ENCODE results near the gene TRMT61A.
"Not testable (repeated sequence)": the region's sequence is repeated elsewhere in the genome, so short reads cannot be mapped to it uniquely, and the experiment has no call there.

The TRMT61A gene

DNA sequence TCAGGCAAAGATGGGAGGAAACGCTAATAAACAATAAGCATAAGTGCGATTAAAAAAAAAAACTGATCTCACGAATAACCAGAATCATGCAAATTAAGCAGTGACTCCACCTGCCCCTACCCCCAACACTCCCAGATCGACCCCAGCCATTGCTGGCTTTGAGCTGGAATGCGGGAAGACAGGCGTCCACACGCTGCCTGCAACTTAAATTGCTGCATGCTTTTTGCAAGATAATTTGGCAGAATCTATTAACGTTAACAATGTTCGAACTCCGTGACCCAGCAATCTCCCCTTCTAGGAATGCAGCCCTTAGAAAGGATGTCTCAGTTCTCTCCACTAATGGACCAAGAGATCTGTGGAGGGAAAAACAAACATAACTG, 5.4 kb upstream of the TRMT61A start:
- DNase-seq (ENCODE audit: low read depth) = no peak

DNA sequence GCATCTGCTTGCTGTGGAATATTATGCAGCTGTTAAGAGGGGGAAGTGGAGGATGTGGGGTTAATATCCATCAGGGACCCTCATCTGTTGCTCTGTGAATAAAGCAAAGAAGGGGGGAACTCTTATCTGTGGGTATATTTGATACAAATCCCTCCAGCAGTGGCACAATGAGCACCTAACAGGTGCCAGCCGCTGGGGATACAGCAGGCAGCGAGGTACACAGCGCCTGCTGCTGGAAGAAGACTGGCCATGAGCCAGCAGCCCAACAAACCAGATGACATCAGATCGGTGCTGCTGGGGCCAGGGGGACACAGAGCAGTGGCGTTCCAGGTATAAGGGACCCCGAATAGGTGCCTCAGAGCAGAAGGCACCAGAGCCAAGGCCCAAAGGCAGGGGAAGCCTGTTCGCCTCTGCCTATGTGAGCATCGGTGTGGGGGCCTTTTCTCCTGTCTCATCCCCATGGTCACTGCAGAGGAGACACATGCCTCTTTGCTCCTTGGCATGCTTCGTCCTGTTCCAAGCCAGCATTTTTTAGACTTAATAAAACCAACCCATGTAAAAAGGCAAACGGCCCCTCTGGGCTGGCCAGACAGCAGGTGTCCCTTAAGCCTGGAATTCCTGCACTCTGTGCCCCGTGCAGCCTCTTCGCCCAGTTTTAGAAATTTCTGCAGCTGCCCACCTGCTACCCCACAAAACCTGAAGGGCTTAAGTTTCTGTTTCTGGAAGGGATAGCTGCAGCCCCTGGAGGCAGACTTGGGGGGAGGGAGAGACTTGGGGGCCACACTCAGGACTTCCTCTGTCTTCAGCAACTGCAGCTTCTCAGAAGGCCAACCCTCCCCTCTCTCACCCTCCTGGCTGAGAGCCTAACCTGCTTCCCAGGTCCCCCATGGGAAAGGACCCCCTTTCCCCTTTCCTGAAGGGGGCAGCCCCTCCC, 4.7 kb upstream of the TRMT61A start:
- no peak for DNase-seq (ENCODE audit: low read depth)

DNA sequence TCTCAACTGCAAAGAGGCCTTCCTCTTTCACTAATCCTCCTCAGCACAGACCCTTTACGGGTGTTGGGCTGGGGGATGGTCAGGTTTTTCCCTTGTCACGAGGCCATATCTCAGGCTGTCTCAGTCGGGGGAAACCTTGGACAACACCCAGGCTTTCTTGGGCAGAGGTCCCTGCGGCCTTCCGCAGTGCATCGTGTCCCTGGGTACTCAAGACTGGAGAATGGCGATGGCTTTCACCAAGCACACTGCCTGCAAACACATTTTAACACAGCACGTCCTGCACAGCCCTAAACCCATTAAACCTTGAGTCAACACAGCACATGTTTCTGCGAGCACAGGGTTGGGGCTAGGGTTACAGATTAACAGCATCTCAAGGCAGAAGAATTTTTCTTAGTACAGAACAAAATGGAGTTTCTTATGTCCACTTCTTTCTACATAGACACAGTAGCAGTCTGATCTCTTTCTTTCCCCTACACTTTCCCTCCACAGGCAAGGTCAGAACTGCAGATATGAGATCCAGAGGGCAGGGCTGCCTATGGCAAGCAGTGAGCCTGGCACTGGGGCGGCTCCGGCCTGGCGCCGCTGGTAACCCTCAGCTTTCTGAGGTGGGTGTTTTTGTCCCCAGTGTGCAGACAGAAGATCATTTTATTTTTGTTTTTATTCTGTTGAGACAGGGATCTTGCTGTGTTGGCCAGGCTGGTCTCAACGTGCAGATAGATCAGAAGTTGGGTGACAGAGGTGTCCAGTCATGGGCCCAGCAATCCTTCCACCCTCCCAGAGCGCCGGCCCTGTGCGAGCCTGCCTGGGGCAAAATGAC, 3.4 kb upstream of the TRMT61A start:
- DNase-seq (ENCODE audit: low read depth) = not testable (repeated sequence)

DNA sequence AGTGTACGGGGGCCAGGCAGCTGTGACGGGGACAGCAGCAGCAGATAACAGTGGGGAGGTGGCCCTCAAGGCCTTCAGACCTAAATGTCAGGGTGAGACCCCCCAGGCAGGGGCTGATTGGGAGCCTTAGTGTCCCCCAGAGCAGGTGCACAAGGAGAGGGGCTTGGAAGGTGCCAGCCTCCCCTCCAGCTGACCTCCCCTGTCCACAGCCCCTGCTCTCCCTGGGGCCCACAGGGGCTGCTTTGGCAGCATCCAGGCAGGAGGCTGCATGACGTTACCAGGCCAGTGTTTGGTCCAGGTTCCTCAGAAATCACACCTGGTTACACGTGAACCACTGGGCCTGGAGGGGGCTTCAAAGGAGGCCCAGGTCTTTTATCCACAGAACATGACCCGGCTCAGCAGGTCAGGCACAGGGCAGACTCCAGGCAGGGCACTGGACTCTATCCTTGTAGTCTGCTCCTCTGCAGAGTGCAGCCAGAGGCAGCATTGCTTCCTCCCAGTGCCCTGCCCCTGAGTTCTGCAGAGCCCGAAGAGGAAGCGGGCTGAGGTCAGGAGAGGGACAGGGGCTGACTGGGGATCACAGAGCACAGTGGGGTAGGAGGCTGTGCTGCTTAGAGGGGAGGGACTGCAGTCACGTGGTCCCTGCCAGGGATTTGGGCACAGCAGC, 2.6 kb upstream of the TRMT61A start:
- DNase-seq (ENCODE audit: low read depth) = no peak

DNA sequence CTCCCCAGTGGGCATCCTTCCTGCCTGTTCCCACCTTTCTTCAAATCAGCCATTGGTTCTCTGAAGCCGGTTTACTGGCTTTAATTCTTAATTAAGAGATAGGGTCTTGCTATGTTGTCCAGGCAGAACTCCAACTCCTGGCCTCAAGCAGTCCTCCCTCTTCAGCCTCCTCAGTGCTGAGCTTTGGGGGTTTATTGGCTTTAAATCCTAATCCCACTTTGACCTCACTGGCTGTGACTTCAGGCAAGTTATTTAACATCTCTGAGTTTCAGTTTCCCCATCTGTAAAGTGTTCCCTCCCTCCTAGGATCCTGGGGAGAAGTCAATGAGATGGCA, 2.1 kb upstream of the TRMT61A start:
- no peak for DNase-seq (ENCODE audit: low read depth)

DNA sequence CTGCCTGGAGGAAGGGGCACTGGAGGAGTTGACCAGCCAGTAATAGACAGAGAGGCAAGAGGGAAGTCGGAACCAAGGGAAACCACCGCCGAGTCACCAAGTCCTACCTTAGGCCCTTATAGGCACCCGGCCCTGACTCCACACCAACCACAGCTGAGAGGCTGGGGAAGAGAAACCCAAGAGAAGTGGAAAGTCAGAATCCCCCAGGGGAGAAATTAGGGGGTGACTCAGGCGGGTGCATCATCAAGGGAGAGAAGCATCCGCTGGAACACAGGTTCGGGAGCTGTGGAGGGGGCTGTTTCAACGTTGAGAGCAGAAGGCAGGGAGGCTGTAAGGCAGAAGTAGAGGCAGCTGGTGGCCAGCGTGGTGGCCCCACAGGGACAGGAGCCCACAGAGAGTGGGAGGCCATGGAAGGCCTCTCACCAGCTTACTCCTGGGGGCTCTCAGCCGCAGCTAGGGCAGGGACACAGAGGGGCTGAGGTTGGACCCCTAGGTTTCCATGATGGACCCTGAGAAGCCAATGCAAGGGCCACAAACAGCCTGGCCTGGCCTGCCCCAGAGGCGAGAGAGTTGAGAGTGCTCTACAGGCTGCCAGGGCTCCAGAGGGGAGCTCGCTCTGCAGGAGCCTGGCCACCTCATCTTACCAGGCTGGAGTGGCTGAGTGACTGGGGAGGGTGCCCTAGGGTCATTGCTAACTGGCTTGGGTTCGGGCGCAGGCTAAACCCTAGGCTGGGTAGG, 1.4 kb upstream of the TRMT61A start:
- DNase-seq (ENCODE audit: low read depth) = no peak

DNA sequence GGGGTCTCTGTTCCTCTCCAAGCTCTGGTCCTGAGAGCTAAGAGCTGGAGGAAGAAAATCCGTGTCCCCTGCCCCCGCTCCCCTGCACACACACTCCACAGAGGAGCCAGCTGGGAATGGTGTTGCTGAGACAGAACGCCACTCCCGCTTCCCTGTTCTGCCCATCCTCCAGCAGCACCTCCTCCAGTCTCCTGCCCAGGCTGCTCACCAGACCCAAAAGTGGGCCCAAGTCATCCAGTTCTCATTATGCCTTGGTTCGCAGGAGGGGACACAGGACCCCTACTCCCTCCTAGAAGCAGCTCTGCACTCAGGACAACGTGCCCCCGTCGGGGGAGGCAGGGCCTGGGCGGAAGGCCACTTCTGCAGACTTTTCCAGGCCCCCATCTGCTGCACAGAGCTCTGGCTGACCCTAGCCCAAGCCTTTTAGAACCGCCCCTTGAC, 830 bp upstream of the TRMT61A start:
- no peak for DNase-seq (ENCODE audit: low read depth)

DNA sequence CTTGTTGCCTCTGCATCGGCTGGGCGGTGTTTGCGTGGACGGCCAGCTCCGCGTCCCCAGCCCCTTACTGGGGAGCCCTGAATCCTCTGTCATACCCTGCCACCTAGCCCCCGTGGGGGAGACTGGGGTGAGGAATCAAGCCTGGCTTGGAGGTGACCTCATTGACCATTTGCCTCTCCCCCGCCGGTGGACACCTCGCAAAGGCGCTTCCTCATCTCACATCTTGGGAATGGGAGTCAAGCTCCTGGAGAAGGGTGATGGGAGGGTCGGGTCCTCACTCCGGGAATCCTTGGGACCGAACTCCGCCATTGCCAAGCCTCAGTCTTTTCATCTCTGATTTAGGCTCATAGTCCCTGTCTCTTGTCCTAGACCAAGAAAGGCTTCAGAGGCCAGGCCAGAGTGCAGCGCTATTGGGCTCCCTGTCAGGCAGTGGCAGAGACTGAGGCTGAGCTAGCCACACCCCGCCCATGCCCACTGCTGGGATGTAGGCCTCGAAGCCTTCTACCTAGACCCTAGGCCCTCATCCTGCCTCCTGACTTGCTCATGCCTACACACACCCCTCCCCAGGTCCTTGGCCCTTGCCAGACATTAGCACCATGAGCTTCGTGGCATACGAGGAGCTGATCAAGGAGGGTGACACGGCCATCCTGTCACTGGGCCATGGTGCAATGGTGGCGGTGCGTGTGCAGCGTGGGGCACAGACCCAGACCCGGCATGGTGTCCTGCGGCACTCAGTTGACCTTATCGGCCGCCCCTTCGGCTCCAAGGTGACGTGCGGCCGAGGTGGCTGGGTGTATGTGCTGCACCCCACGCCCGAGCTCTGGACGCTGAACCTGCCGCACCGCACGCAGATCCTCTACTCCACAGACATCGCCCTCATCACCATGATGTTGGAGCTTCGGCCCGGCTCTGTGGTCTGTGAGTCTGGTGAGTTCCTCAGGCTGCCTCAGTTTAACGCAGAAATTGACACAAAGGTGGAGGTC, 678 bp downstream of the TRMT61A start:
- no peak for DNase-seq (ENCODE audit: low read depth)

DNA sequence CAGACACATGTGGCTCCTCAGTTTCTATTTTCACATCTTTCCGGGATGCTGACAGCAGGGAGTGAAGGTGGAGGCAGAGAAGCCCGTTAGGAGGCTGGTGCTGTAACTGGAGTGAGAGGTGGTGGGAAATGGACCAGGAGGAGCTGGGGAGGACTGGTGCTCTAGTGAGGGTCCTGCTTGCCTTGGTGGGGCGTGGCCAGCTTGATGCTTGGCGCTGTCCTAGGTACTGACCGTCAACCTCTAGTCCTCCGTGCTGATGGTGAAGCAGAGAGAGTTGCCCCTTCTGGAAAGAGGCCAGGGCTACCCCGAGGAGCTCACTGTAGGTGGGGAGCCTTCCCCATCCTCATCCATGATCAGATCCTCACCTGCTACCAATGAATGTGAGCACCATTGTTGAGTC, 1.4 kb downstream of the TRMT61A start:
- DNase-seq (ENCODE audit: low read depth) = no peak

DNA sequence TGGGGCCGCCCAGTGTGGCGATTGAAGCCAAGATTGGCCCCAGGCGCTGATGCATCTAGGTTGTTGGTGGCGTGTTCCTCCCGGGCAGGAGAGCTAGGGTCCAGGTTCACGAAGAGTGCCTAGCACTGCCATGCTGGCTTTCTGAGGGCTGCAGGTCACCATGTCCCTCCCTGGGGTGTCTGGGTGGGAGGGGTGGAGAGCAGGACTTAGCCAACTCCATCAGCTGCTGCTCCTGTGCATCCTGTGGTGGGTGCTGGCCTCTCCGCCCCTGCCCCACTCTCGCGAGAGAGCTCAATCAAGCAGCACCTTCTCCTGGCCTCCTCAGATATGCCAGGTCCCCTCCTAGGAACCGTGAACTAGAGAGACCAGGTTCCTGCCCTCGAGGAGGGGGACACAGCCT, 1.8 kb downstream of the TRMT61A start:
- no peak for DNase-seq (ENCODE audit: low read depth)

DNA sequence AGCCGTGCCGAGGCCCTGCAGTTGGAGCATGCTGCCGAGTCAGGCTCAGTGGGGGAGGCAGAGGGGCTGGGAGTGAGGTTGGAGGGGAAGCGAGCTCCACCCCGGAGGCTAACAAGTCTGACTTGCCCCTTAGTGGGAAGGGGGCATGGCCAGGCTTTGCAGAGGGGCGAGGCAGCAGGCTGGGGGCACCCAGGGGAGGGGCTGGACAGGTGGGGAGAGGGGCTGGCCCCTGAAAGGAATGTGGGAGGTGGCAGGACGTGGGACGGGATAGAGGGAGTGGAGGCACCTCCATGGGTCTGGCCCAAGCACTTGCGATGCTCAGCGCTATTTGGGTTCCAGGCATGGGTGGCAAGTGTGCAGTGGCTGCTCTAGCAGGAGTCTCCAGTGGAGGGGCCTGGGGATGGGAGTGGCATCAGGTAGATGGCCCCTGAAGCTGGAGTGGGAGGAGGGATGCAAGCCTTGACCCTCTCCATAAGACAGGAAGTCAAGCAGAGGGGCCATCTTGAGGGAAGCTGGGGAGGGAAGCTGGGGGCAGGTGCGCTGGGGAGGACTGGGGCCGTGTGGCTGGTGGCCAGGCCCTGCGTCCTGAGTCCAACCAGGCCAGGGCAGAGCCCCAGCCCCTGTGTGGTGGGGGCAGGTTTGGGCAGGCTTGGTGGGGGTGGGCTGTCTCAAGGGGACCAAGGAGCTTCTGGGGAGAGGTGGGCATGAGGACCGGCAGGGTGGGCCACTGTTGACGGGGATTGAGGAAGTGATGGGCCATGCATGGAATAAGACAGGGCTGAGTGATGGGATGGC, 2.6 kb downstream of the TRMT61A start:
- no peak for DNase-seq (ENCODE audit: low read depth)

DNA sequence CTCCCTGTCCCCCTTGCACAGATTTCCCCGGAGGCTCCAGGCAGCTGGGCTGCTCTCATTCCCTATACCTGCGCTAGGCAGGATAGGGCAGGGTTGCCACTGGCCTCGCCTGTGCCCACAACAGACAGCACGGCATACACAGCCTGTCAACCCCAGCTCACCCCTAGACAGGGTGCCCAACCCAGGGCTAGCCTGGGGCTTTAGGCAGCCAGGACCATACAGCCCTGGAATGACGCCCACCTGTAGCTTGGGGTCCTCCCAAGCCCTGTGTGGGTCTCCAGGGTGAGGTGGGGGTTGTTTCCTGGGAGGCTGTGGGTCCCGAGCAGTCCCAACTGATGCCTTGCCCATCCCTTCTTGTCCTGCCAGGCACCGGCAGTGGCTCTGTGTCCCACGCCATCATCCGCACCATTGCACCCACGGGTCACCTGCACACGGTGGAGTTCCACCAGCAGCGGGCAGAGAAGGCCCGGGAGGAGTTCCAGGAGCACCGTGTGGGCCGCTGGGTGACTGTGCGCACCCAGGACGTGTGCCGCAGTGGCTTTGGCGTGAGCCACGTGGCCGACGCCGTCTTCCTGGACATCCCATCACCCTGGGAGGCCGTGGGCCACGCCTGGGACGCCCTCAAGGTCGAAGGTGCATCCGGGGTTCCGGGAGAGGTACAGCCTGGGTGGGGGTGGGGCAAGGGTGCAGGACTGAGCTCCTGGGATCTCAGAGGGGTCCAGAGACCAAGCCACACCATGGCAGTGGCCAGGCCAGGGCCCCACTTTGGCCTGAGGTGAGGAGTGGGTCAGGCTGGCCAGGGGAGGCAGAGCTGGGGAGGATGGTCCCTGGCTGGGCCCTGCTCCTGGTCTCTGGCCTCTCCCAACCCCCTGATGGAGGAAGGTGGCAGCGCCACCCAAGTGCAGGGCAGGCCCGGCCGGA, 3.5 kb downstream of the TRMT61A start:
- no peak for DNase-seq (ENCODE audit: low read depth)

DNA sequence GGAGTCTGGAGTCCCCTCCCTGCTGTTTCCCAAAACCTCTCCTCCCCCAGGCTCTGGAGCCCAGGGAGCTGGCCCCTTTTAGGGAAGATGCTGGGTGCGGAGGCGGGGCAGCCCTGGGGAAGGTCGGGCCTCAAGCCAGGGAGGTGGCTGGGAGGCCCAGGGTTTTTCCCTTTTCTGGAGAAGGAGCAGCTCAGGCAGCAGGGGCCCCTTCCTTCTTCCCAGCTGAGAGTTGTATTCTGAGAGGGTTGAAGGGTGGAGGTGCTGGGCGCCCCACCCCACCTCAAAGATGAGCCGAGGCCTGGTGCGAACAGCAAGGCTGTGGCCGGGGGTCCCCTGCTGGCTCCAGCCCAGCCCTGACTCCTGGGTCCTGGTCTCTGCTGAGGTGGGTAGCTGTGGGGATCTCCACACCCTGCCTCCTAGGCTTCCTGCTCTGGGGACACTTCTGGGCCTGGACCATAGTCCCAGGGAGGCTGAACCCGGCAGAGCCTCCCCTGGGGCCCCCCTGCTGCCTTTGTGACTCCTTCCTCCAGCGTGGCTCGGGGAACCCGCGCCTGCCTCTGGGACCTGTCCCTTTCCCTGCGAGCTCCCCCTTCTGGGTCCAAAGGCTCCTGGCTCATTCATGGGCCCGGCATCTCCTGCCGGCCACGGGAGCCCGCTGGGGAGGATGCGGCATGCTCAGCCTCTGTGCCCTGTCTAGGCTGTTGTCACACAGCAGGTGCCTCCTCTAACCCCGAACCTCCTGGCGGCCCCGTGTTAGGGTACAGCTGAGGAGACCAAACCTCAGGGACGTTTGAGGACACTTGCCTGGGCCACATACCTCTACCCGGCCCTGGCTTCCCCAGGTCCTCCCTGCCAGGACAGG, 4.4 kb downstream of the TRMT61A start:
- no peak for DNase-seq (ENCODE audit: low read depth)

DNA sequence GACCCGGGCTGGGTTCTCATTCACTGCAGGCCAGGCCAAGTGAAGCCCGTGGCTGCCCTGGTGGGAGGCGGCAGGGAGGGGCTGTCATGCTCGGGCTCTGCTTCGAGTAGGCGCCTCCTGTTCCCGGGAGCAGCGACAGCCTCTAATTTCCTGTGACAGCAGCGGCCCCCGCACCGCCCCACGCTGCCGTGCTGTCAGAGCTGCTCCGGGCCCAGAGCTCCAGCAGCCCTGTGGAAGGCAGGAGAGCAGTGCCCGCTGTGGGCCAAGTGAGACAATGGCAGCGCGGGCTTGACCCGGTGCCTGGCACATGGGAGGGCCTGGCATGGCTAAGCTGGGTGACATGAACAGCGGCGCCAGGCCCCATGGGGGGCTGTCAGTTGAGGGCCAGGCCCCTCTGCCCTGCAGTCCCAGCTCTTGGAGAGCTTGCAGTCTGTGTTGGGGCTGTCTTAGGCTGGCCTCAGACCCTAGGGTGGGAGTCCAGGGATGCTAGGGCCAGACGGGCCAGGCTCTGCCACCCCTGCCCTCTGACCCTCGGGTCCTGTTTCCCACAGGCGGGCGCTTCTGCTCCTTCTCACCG, 5.1 kb downstream of the TRMT61A start:
- no peak for DNase-seq (ENCODE audit: low read depth)

DNA sequence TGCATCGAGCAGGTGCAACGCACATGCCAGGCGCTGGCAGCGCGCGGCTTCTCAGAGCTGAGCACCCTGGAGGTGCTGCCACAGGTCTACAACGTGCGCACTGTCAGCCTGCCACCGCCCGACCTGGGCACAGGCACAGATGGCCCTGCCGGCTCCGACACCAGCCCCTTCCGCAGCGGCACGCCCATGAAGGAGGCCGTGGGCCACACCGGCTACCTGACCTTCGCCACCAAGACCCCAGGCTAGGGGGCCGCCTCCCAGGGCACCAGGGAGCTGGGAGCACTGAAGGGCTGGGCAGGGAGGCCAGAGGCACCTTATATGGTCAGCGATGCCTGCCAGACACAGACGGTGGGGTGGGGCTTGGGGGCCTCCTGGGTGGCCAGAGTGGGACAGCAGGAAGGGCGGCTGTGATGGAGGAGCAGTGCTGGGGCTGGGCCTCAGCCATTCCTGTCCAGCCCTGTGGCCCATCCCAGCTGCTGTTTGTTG, 5.6 kb downstream of the TRMT61A start:
- DNase-seq (ENCODE audit: low read depth) = no peak

DNA sequence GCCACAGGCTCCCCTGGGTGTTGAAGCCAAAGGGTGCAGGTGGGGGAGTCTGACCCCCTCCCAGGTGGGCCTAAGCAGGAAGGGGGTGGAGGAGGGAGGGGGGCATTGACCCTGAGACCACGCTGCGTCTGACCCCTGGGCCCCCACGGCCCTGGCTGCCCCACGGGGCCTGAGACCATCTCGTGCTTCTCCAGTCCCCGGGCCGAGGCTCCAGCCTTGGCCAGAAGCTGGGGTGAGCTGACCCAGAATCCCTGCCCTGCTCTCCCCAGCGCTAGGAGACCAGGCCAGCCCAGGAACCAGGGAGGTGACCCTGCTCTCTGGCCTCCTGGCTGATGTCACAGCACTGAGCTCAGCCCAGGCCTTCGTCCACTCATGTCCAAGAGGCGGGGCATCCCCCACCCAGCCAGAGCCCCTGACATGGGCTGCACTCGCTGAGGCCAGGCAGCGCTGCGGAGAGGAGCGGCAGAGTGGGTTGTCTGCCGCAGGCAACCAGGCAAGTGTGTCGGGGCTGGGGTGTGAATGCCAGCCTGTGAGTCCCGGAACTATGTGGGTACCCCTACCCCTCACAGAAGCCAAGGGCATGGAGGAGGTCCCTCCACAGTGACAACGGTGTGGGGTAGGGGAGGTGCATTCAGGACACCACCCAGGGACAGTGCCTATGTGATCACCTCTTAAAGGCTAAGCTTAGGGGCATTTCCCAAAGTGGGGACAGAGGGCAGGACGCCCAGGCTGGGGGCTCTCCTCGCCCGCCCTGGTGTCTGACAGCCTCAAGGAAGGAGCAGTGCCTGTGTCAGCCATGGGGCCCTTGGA, 6.3 kb downstream of the TRMT61A start:
- DNase-seq (ENCODE audit: low read depth) = no peak

All from HS-5 (cell line).